Sigmoid colon (tissue), 7 donors: ENCODE data around the gene CFAP91. TPM values are rescaled to one million over a fixed set of nuclear protein-coding genes. Genes with fewer than 3 reads are reported as not detected.

Source experiments
- DNase-seq: peaks from one replicate; pipeline ENCODE4 v3.0.0-alpha.2; 2019
- H3K27ac ChIP-seq, 4 donors: fragments of 200-600 bp; sonication (generic); one replicate each; pipeline ENCODE4 v1.5.1; 2016 to 2019; ENCODE audit warnings: mild to moderate bottlenecking in 1 of 4
- H3K27me3 ChIP-seq, 3 donors: fragments of 200-600 bp; sonication (generic); one replicate each; pipeline ENCODE4 v1.5.1; 2019; ENCODE audit warnings: mild to moderate bottlenecking in 1 of 3
- H3K36me3 ChIP-seq, 4 donors: fragments of 200-600 bp; sonication (generic); one replicate each; pipeline ENCODE4 v1.5.1; 2016 to 2019
- H3K4me1 ChIP-seq, 4 donors: fragments of 200-600 bp; sonication (generic); one replicate each; pipeline ENCODE4 v1.5.1; 2017 to 2019
- H3K4me3 ChIP-seq, 4 donors: fragments of 200-600 bp; sonication (generic); one replicate each; pipeline ENCODE4 v1.5.1; 2017 to 2019; ENCODE audit warnings: mild to moderate bottlenecking in 2 of 4, moderate library complexity in 1 of 4
- H3K9me3 ChIP-seq, 4 donors: fragments of 200-600 bp in 3 of 4; sonication (generic) in 3 of 4; one replicate each; pipeline versions ENCODE4 v1.5.1 to v1.6.1; 2013 to 2019
- EP300 ChIP-seq, 4 donors: sonication (generic); formaldehyde crosslinking; IDR thresholded peaks; one replicate each; pipeline ENCODE4 v1.6.1; 2017; ENCODE audit warnings: antibody characterized with exemption in 4 of 4
- POLR2A ChIP-seq, 2 donors: fragments of 450-650 bp; IDR thresholded peaks; one replicate each; pipeline ENCODE4 v1.6.1; 2016; ENCODE audit warnings: antibody characterized with exemption in 2 of 2, mild to moderate bottlenecking in 2 of 2, moderate library complexity in 2 of 2
- POLR2AphosphoS5 ChIP-seq, 4 donors: sonication (generic); formaldehyde crosslinking; IDR thresholded peaks; one replicate each; pipeline ENCODE4 v1.6.1; 2017; ENCODE audit warnings: antibody characterized with exemption in 4 of 4
- WGBS, 2 donors: extraction: QIAGEN DNeasy Blood & Tissue Kit; methylation state at CpG; one replicate each; pipeline ENCODE4 v1.1.7; 2013; 5-methylcytosine and 5-hydroxymethylcytosine counted together
- intact Hi-C: fragments of 100-400 bp; cut with DNase I; formaldehyde crosslinking; loops from one replicate; pipeline ENCODE4 v1.15.1; 2023
- polyA plus RNA-seq, 3 donors: library from polyadenylated mRNA; stranded (reverse); fragments of 200-250 nt; gene quantifications; one replicate each; pipeline ENCODE4 v1.2.3, GENCODE V29; 2013
- total RNA-seq, 4 donors: library from RNA; depleted of rRNA; stranded (reverse); fragments of >200 nt; gene quantifications; one replicate each; pipeline ENCODE4 v1.1.0, GENCODE V29; 2016
- TF ChIP-seq, protein P1 (sequence below), 4 experiments: fragments of 450-650 bp in 3 of 4; fragments of 200-600 bp in 1 of 4; IDR thresholded peaks; one replicate each; pipeline ENCODE4 v1.5.1; 2016 to 2019; ENCODE audit warnings: antibody characterized with exemption in 4 of 4, mild to moderate bottlenecking in 3 of 4, moderate library complexity in 2 of 4
- donor health status: healthy with polysubstance abuse.
- donor health status: Bipolar disorder and iron deficiency.
- donor health status: healthy.

The CFAP91 gene
- total and polyA plus RNA-seq, 7 donors: 0.39 to 11.8 (median 1.4) TPM

- 79 to 81% methylated on average over 4 of the region's 4 CpGs for WGBS, 2 donors
- no peaks in the 10 kb centered on the region for H3K27me3 ChIP-seq
- no peak overlapping the region for H3K4me3 ChIP-seq
- peaks cover 0 to 57% (median 52%) of the 10 kb centered on the region in 4 donors for H3K4me1 ChIP-seq
- DNase-seq: no peak
- H3K27ac ChIP-seq: peak overlapping the region; percentile 70 to 91 (median 89)
- peak in 1 of 4 donors; percentile 22 for TF ChIP-seq POLR2AphosphoS5 (IDR thresholded peaks at IDR 0.05)
- no peak for TF ChIP-seq POLR2A (IDR thresholded peaks at IDR 0.05)
- H3K9me3 ChIP-seq: no peaks in the 10 kb centered on the region
- H3K36me3 ChIP-seq: peaks cover 0 to 10% (median 0%) of the 10 kb centered on the region in 4 donors
- intact Hi-C loops: loop anchor here (5.0 kb wide), 1 partner anchor 87 kb away; the partner anchor contains the start of gene ADPRH
Measured at GRCh38 chr3:119664370-119664769, 38.5 kb upstream of the CFAP91 start.

- TF ChIP-seq, protein P1, sequence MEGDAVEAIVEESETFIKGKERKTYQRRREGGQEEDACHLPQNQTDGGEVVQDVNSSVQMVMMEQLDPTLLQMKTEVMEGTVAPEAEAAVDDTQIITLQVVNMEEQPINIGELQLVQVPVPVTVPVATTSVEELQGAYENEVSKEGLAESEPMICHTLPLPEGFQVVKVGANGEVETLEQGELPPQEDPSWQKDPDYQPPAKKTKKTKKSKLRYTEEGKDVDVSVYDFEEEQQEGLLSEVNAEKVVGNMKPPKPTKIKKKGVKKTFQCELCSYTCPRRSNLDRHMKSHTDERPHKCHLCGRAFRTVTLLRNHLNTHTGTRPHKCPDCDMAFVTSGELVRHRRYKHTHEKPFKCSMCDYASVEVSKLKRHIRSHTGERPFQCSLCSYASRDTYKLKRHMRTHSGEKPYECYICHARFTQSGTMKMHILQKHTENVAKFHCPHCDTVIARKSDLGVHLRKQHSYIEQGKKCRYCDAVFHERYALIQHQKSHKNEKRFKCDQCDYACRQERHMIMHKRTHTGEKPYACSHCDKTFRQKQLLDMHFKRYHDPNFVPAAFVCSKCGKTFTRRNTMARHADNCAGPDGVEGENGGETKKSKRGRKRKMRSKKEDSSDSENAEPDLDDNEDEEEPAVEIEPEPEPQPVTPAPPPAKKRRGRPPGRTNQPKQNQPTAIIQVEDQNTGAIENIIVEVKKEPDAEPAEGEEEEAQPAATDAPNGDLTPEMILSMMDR (IDR thresholded peaks at IDR 0.05): no peak
- TF ChIP-seq EP300 (IDR thresholded peaks at IDR 0.05) (peak in 1 of 4 donors; percentile 17), POLR2AphosphoS5 (IDR thresholded peaks at IDR 0.05) (peak in 3 of 4 donors; percentile 47 to 71 (median 69))
- H3K27ac ChIP-seq: peak overlapping the region; percentile 70 to 91 (median 89)
- H3K4me1 ChIP-seq: peaks cover 0 to 59% (median 54%) of the 10 kb centered on the region in 4 donors
Measured at GRCh38 chr3:119664850-119665379, 37.9 kb upstream of the CFAP91 start.

DNA sequence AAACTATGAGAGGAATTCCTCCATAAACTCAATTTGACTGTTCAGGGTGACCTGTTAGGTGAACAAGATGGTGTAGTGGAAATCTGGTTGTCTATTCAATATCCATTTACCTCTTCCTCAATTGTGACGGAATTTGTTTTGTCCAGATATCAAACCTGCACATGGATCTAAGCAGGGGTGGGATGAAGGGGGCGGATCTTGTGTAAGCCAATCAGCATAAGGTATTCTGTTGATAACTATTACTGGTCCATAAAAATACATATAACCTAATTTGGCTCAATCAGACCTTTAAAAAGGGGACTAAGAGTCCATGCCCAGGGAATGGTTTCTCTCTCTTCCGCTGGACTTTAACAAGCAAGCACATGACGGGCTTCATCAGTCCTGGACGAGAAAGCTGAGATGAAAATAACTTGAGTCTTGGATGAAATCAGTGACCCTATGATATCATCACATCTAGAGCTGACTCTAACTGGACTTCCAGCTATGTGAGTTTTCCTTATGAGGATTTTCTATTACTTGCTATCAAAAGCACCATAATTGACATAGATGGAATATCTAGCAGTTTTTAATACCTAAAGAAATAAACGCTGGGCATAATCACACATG lies 36.8 kb upstream of the CFAP91 start:
- no peak for TF ChIP-seq POLR2A (IDR thresholded peaks at IDR 0.05)
- TF ChIP-seq POLR2AphosphoS5 (IDR thresholded peaks at IDR 0.05): peak in 1 of 4 donors; percentile 33
- no peak for TF ChIP-seq EP300 (IDR thresholded peaks at IDR 0.05)
- TF ChIP-seq, protein P1 (IDR thresholded peaks at IDR 0.05): no peak

More at GRCh38 chr3:119664850-119665379, 37.9 kb upstream of the CFAP91 start:
- no peaks in the 10 kb centered on the region for H3K27me3 ChIP-seq
- peaks cover 0 to 12% (median 0%) of the 10 kb centered on the region in 4 donors for H3K36me3 ChIP-seq
- DNase-seq: no peak
- no peak overlapping the region for H3K4me3 ChIP-seq
- intact Hi-C loops: loop anchor here (5.0 kb wide), 1 partner anchor 88 kb away; the partner anchor contains the start of gene ADPRH
- 75 to 88% methylated on average over 4 of the region's 4 CpGs for WGBS, 2 donors
- H3K9me3 ChIP-seq: no peaks in the 10 kb centered on the region

GRCh38 chr3:119669906-119670570 lies 32.8 kb upstream of the CFAP91 start:
- Histone ChIP-seq H3K27me3 (no peaks in the 10 kb centered on the region), H3K4me1 (peaks cover 0 to 21% (median 16%) of the 10 kb centered on the region in 4 donors), H3K4me3 (no peak overlapping the region), H3K36me3 (peaks cover 0 to 58% (median 19%) of the 10 kb centered on the region in 4 donors), H3K27ac (peak overlapping the region in 3 of 4 donors; percentile 28 to 41 (median 37)), H3K9me3 (no peaks in the 10 kb centered on the region)
- DNase-seq: no peak
- intact Hi-C loops: loop anchor here (10.0 kb wide), 1 partner anchor 425 kb away; the partner anchor contains the start of gene GSK3B
- TF ChIP-seq EP300 (IDR thresholded peaks at IDR 0.05): no peak
- TF ChIP-seq POLR2A (IDR thresholded peaks at IDR 0.05): no peak
- TF ChIP-seq, protein P1 (IDR thresholded peaks at IDR 0.05): no peak
- no peak for TF ChIP-seq POLR2AphosphoS5 (IDR thresholded peaks at IDR 0.05)
- WGBS, 2 donors: 96 to 97% methylated on average over 5 of the region's 5 CpGs

More for the DNA sequence above, 36.8 kb upstream of the CFAP91 start:
- Histone ChIP-seq H3K36me3 (peaks cover 0 to 23% (median 0%) of the 10 kb centered on the region in 4 donors), H3K27ac (peak overlapping the region in 3 of 4 donors; percentile 88 to 91 (median 90)), H3K27me3 (no peaks in the 10 kb centered on the region), H3K9me3 (no peaks in the 10 kb centered on the region), H3K4me3 (no peak overlapping the region), H3K4me1 (peaks cover 0 to 59% (median 54%) of the 10 kb centered on the region in 4 donors)
- WGBS, 2 donors: 91 to 97% methylated on average over 6 of the region's 6 CpGs
- DNase-seq: no peak
- intact Hi-C loops: no loop called here

DNA sequence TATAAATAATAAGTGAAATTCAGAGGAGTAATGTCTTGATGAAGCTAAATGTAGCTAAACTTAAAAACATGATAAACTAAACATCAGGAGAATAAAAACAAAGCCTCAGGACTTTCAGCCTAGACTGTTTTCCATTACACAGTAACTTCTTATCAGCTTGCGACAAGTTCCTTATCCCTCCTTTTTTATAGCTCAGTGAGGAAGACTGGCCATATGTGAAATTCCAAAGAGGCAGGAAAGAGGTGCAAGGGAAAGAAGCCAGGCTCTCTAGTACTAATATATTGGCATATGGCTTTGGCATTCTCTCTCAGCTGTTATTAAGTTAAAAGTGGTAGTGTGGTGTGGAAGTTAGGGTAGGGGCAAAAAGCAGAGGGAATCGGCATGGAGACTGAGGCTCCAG lies 30.0 kb upstream of the CFAP91 start:
- H3K4me3 ChIP-seq: no peak overlapping the region
- no peak for DNase-seq
- H3K4me1 ChIP-seq: peaks cover 0 to 24% (median 19%) of the 10 kb centered on the region in 4 donors
- H3K9me3 ChIP-seq: no peaks in the 10 kb centered on the region
- H3K27me3 ChIP-seq: no peaks in the 10 kb centered on the region
- H3K27ac ChIP-seq: no peak overlapping the region
- H3K36me3 ChIP-seq: peaks cover 0 to 58% (median 19%) of the 10 kb centered on the region in 4 donors
- TF ChIP-seq EP300 (IDR thresholded peaks at IDR 0.05) (no peak), POLR2A (IDR thresholded peaks at IDR 0.05) (no peak), POLR2AphosphoS5 (IDR thresholded peaks at IDR 0.05) (no peak)
- TF ChIP-seq, protein P1 (IDR thresholded peaks at IDR 0.05): no peak
- intact Hi-C loops: loop anchor here (10.0 kb wide), 1 partner anchor 422 kb away; the partner anchor contains the start of gene GSK3B
- 73 to 91% methylated on average over 2 of the region's 2 CpGs for WGBS, 2 donors
